Endothelial cell of umbilical vein (primary cell): ENCODE data around the gene NOX5. TPM values are rescaled to one million over a fixed set of nuclear protein-coding genes. Genes with fewer than 3 reads are reported as not detected.

Experiments used
- BruUV-seq: library from RNA; stranded (reverse); fragments of 400-500 nt; replicated peaks from 2 replicates; lab custom pipeline; 2021; lab: Mats Ljungman, UMichigan
- CTCF ChIA-PET: fragments of 300-600, 350-600 bp; sonication (Branson Sonifier 250); formaldehyde crosslinking; loops from one replicate; lab custom pipeline; 2021; ENCODE audit warnings: antibody characterized with exemption, inconsistent platforms; lab: Charles Lee
- POLR2A ChIA-PET: fragments of 300-600, 350-600 bp; sonication (Branson Sonifier 250); formaldehyde crosslinking; loops from one replicate; lab custom pipeline; 2021; ENCODE audit warnings: antibody characterized with exemption, inconsistent platforms; lab: Charles Lee
- DNase-seq: peaks from one replicate; pipeline ENCODE4 v3.0.0-alpha.2; 2011; ENCODE audit warnings: low read depth, low spot score
- FAIRE-seq: peaks from 2 replicates; lab custom pipeline; 2011; peaks lifted over from hg19 to GRCh38; lab: Jason Lieb, UNC
- H2AFZ ChIP-seq: 2 replicates; pipeline ENCODE4 v1.6.0; 2012; ENCODE audit warnings: low read depth, low read length, control low read depth, inconsistent platforms
- H3K27ac ChIP-seq: 2 replicates; pipeline ENCODE4 v1.5.1; 2011; ENCODE audit warnings: low read depth, mild to moderate bottlenecking, control low read depth, low read length, moderate library complexity; ENCODE audit not compliant: insufficient read depth
- H3K27me3 ChIP-seq, 2 experiments: 2 replicates each; pipeline versions ENCODE4 v1.6.0 to v1.6.1; 2011; ENCODE audit warnings: low read length in 2 of 2, mixed read lengths in 1 of 2; ENCODE audit not compliant: control insufficient read depth in 2 of 2, insufficient read depth in 2 of 2
- H3K36me3 ChIP-seq, 2 experiments: 2 replicates in 1 of 2; 3 replicates in 1 of 2; pipeline ENCODE4 v1.5.1; 2011; ENCODE audit warnings: low read length in 2 of 2, mild to moderate bottlenecking in 1 of 2, moderate library complexity in 1 of 2; ENCODE audit not compliant: control insufficient read depth in 2 of 2, insufficient read depth in 2 of 2; ENCODE audit errors: extremely low read depth in 1 of 2
- H3K4me1 ChIP-seq: 3 replicates; pipeline ENCODE4 v1.5.1; 2011; ENCODE audit warnings: mild to moderate bottlenecking, low read length; ENCODE audit not compliant: control insufficient read depth, insufficient read depth; ENCODE audit errors: extremely low read depth
- H3K4me2 ChIP-seq: 2 replicates; pipeline ENCODE4 v1.6.1; 2011; ENCODE audit warnings: low read length, control low read depth, mixed read lengths; ENCODE audit not compliant: insufficient read depth
- H3K4me3 ChIP-seq, 3 experiments: fragments of 200-600 bp in 1 of 3; sonication (generic), shearing (Covaris generic) in 1 of 3; replicated peaks in 1 of 3; 2 replicates each; pipeline ENCODE4 v1.5.1; 2011 to 2016; ENCODE audit warnings: control low read depth in 3 of 3, low read length in 3 of 3, mild to moderate bottlenecking in 2 of 3, inconsistent platforms in 1 of 3, low read depth in 1 of 3, moderate library complexity in 1 of 3; ENCODE audit not compliant: insufficient read depth in 1 of 3
- H3K79me2 ChIP-seq: 2 replicates; pipeline ENCODE4 v1.6.0; 2012; ENCODE audit warnings: low read length, inconsistent platforms; ENCODE audit not compliant: control insufficient read depth, insufficient read depth
- H3K9ac ChIP-seq: replicated peaks from 2 replicates; pipeline ENCODE3; 2011; ENCODE audit warnings: low read length, control low read depth; ENCODE audit not compliant: insufficient read depth; ENCODE audit errors: extremely low read depth
- H3K9me1 ChIP-seq: replicated peaks from 3 replicates; pipeline ENCODE4 v1.6.0; 2011; ENCODE audit warnings: mild to moderate bottlenecking, low read length; ENCODE audit not compliant: control insufficient read depth, insufficient read depth; ENCODE audit errors: extremely low read depth
- H3K9me3 ChIP-seq: replicated peaks from 2 replicates; pipeline ENCODE4 v1.5.1; 2012; ENCODE audit warnings: low read length, inconsistent platforms; ENCODE audit not compliant: control insufficient read depth, insufficient read depth
- H4K20me1 ChIP-seq: replicated peaks from 2 replicates; pipeline ENCODE3; 2011; ENCODE audit warnings: mild to moderate bottlenecking, low read length; ENCODE audit not compliant: control insufficient read depth, insufficient read depth; ENCODE audit errors: extremely low read depth
- EZH2 ChIP-seq: IDR thresholded peaks from 2 replicates; pipeline ENCODE4 v1.6.1; 2012; ENCODE audit warnings: borderline replicate concordance, low read depth, mild to moderate bottlenecking, moderate library complexity, low read length, inconsistent platforms; ENCODE audit not compliant: severe bottlenecking
- FOS ChIP-seq: IDR thresholded peaks from 2 replicates; pipeline ENCODE4 v1.6.1; 2011; ENCODE audit warnings: mild to moderate bottlenecking, low read length, moderate library complexity, borderline replicate concordance; ENCODE audit not compliant: insufficient read depth
- GATA2 ChIP-seq: IDR thresholded peaks from 2 replicates; pipeline ENCODE4 v1.7.0; 2011; ENCODE audit warnings: low read depth, mild to moderate bottlenecking, moderate library complexity, mixed read lengths, low read length; ENCODE audit not compliant: insufficient read length, insufficient read depth
- JUN ChIP-seq: IDR thresholded peaks from 2 replicates; pipeline ENCODE4 v1.6.1; 2011; ENCODE audit warnings: borderline replicate concordance, low read depth; ENCODE audit not compliant: insufficient read length, insufficient read depth
- MYC ChIP-seq: IDR thresholded peaks from one replicate; pipeline ENCODE4 v1.6.1; 2011; ENCODE audit warnings: mild to moderate bottlenecking, low read depth, low read length
- POLR2A ChIP-seq: IDR thresholded peaks from 2 replicates; pipeline ENCODE4 v1.6.1; 2012; ENCODE audit warnings: low read depth, mild to moderate bottlenecking, control low read depth, low read length
- POLR2AphosphoS5 ChIP-seq: IDR thresholded peaks from 2 replicates; pipeline ENCODE4 v1.6.1; 2012; ENCODE audit warnings: low read depth, mild to moderate bottlenecking, control low read depth, low read length, moderate library complexity; ENCODE audit not compliant: insufficient read depth
- dilution Hi-C: fragments of 300-500 bp; cut with MboI; formaldehyde crosslinking; loops from one replicate; pipeline ENCODE4 v1.15.0; 2019; ENCODE audit warnings: low sequenced_read_pairs; ENCODE audit not compliant: extremely low pct_ligation_motif_present
- intact Hi-C: fragments of 100-400 bp; cut with micrococcal nuclease; formaldehyde crosslinking; loops from one replicate; pipeline ENCODE4 v1.10.0; 2022
- polyA plus RNA-seq, 4 experiments: library from polyadenylated mRNA; depleted of rRNA in 3 of 4; stranded (reverse) in 3 of 4; unstranded in 1 of 4; fragments of >200 nt; gene quantifications; 2 replicates each; pipeline versions ENCODE4 v1.2.1 to v1.2.3, GENCODE V29; 2011 to 2012; ENCODE audit warnings: missing spikeins in 1 of 4
- total RNA-seq: library from RNA; stranded (reverse); gene quantifications from 2 replicates; pipeline ENCODE4 v1.2.3, GENCODE V29; 2021
- TF ChIP-seq, protein P1 (sequence below): IDR thresholded peaks from 2 replicates; pipeline ENCODE4 v1.6.1; 2011; ENCODE audit not compliant: insufficient read depth, insufficient read length
- TF ChIP-seq, protein P2 (sequence below), 2 donors: IDR thresholded peaks; 1 replicate in 1 of 2; 2 replicates in 1 of 2; pipeline ENCODE4 v1.5.1; 2011; ENCODE audit warnings: low read length in 2 of 2, mild to moderate bottlenecking in 2 of 2, moderate library complexity in 2 of 2, control low read depth in 1 of 2, inconsistent platforms in 1 of 2, low read depth in 1 of 2; ENCODE audit not compliant: insufficient read depth in 1 of 2; ENCODE audit errors: extremely low read depth in 1 of 2

NOX5 gene
- total and polyA plus RNA-seq, 2 donors (not counting 3 experiments of a cell fraction or from before 2014, with no cell fraction given), result 0.08 TPM; not detected in 1

DNA sequence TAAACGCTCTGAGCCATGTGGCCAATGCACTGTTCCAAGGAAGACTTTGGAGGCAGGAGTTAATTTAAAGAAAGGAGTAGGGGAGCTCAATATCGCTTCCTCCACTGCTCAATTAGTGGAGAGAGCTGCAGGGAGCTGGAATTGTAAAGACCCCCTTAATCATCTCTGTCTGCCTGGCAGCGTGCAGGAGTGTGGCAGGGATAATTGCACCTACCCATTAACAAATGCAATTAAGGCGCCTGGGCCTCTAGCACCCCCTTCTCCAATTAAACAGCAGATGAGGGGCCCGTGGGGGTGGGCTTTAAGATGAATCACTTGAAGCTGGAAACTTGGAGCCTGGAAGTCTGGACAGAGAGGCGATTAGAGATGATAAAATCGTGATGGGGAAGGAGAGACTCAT lies 84.3 kb downstream of the NOX5 start:
- dilution Hi-C loops, result no loop called here
- H3K9me3 ChIP-seq, result no peaks in the 10 kb centered on the region
- no peaks in the 10 kb centered on the region for H4K20me1 ChIP-seq
- TF ChIP-seq, protein P1, sequence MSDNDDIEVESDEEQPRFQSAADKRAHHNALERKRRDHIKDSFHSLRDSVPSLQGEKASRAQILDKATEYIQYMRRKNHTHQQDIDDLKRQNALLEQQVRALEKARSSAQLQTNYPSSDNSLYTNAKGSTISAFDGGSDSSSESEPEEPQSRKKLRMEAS, result no peak
- TF ChIP-seq MYC, result no peak
- TF ChIP-seq, protein P2, sequence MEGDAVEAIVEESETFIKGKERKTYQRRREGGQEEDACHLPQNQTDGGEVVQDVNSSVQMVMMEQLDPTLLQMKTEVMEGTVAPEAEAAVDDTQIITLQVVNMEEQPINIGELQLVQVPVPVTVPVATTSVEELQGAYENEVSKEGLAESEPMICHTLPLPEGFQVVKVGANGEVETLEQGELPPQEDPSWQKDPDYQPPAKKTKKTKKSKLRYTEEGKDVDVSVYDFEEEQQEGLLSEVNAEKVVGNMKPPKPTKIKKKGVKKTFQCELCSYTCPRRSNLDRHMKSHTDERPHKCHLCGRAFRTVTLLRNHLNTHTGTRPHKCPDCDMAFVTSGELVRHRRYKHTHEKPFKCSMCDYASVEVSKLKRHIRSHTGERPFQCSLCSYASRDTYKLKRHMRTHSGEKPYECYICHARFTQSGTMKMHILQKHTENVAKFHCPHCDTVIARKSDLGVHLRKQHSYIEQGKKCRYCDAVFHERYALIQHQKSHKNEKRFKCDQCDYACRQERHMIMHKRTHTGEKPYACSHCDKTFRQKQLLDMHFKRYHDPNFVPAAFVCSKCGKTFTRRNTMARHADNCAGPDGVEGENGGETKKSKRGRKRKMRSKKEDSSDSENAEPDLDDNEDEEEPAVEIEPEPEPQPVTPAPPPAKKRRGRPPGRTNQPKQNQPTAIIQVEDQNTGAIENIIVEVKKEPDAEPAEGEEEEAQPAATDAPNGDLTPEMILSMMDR (IDR thresholded peaks at IDR 0.05; ENCODE audit: extremely low read depth in 1 of 2, insufficient read depth in 1 of 2, low read depth in 1 of 2, low read length in 2 of 2), result no peak
- H2AFZ ChIP-seq, result no peak overlapping the region
- no peaks in the 10 kb centered on the region for H3K9me1 ChIP-seq
- H3K27ac ChIP-seq, result no peak overlapping the region
- H3K4me3 ChIP-seq, result no peak overlapping the region
- FAIRE-seq, result no peak
- no TSS peak for BruUV-seq
- H3K79me2 ChIP-seq, result no peaks in the 10 kb centered on the region
- no peak overlapping the region for H3K4me2 ChIP-seq
- intact Hi-C loops, result no loop called here
- ChIA-PET POLR2A (no interaction called here), CTCF (interaction anchor here (1.0 kb wide), 1 partner anchor 85 kb away, joined by 3 read pairs; no protein-coding TSS in a partner anchor)
- H3K9ac ChIP-seq, result no peak overlapping the region
- H3K27me3 ChIP-seq, result no peaks in the 10 kb centered on the region
- H3K4me1 ChIP-seq, result no peaks in the 10 kb centered on the region
- H3K36me3 ChIP-seq, result no peaks in the 10 kb centered on the region
- no peak for DNase-seq

DNA sequence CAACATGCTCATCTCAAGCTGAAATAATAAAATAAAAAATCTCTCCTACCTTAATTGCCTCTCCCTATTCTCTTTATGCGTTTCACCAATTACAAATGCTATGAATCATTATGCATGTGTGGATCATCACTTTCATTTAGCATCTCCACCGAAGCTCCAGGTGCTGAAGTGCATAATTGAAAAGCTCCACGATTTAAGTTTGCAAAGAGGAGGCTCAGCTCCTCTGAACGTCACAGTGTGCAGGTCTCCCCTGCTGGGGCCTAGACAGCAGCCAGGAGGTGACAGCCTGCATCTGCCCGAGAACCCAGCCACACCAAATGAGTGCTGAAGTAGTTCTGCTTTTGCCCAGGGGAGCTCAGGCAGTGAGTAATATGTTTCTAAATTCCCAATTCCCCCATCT lies 85.4 kb downstream of the NOX5 start:
- CTCF ChIA-PET, result interaction anchor here (1.0 to 1.2 kb wide), 2 partner anchors 46 to 84 kb away, joined by 3 read pairs; no protein-coding TSS in a partner anchor
- Histone ChIP-seq H4K20me1 (no peaks in the 10 kb centered on the region), H3K9me3 (no peaks in the 10 kb centered on the region), H3K36me3 (no peaks in the 10 kb centered on the region), H3K4me1 (no peaks in the 10 kb centered on the region), H2AFZ (no peak overlapping the region), H3K9me1 (no peaks in the 10 kb centered on the region), H3K79me2 (no peaks in the 10 kb centered on the region), H3K27ac (no peak overlapping the region), H3K27me3 (no peaks in the 10 kb centered on the region), H3K4me3 (no peak overlapping the region), H3K9ac (no peak overlapping the region), H3K4me2 (no peak overlapping the region)
- intact Hi-C loops, result no loop called here
- TF ChIP-seq, protein P2 (IDR thresholded peaks at IDR 0.05; ENCODE audit: extremely low read depth in 1 of 2, insufficient read depth in 1 of 2, low read depth in 1 of 2, low read length in 2 of 2), result no peak
- TF ChIP-seq JUN (no peak), GATA2 (no peak), POLR2A (no peak), POLR2AphosphoS5 (no peak), EZH2 (no peak), FOS (no peak), MYC (no peak)
- TF ChIP-seq, protein P1, result no peak
- FAIRE-seq (no peak), DNase-seq (no peak)
- POLR2A ChIA-PET, result no interaction called here
- BruUV-seq, result no TSS peak
- dilution Hi-C loops, result no loop called here
